HepG2 (cell line): Measurements from ENCODE around the gene MYO9A. TPM values are rescaled to one million over a fixed set of nuclear protein-coding genes. Genes with fewer than 3 reads are reported as not detected.

ENCODE experiments used
- PHF5A ChIP-seq: IDR thresholded peaks from one replicate; pipeline ENCODE4 v1.6.1; 2018; ENCODE audit warnings: low read depth, missing genetic modification reagents; ENCODE audit not compliant: unreplicated experiment
- SRY ChIP-seq: sonication (generic); formaldehyde crosslinking; IDR thresholded peaks from 2 replicates; pipeline ENCODE4 v1.8.0; 2022; ENCODE audit warnings: mild to moderate bottlenecking, missing genetic modification reagents
- SUZ12 ChIP-seq: fragments of 150-350 bp; IDR thresholded peaks from 2 replicates; pipeline ENCODE4 v1.6.1; 2014; ENCODE audit warnings: low read depth, low read length
- TAF1 ChIP-seq: sonication (generic); formaldehyde crosslinking; IDR thresholded peaks from 2 replicates; pipeline ENCODE4 v1.4.0; 2020; ENCODE audit warnings: missing genetic modification reagents
- ZNF629 ChIP-seq: sonication (generic); formaldehyde crosslinking; conservative IDR thresholded peaks from 2 replicates; pipeline ENCODE4 v1.5.0; 2020; ENCODE audit warnings: missing genetic modification reagents
- ZNF790 ChIP-seq: sonication (generic); formaldehyde crosslinking; IDR thresholded peaks from 2 replicates; pipeline ENCODE4 v1.8.0; 2022; ENCODE audit warnings: missing genetic modification reagents, mild to moderate bottlenecking, borderline replicate concordance
- ZNF839 ChIP-seq: sonication (generic); formaldehyde crosslinking; IDR thresholded peaks from 2 replicates; pipeline ENCODE4 v1.4.0; 2020; ENCODE audit warnings: missing genetic modification reagents, mild to moderate bottlenecking, borderline replicate concordance
- polyA plus RNA-seq, 8 experiments: library from polyadenylated mRNA; depleted of rRNA in 3 of 8; stranded (reverse) in 7 of 8; unstranded in 1 of 8; fragments of >200 nt; fragmentation: Illumina TruSeq in 4 of 8; extraction: Trizol in 4 of 8; gene quantifications; 2 replicates each; pipeline versions ENCODE4 v1.2.1 to v1.2.3, GENCODE V29; 2011 to 2016; ENCODE audit warnings: low read depth in 4 of 8, missing spikeins in 1 of 8, mixed read lengths in 1 of 8; ENCODE audit not compliant: insufficient read depth in 1 of 8
- total RNA-seq, 5 experiments: library from RNA; depleted of rRNA; stranded (reverse); fragments of >200 nt; fragmentation: Illumina TruSeq; extraction: Trizol; gene quantifications; 2 replicates each; pipeline ENCODE4 v1.2.3, GENCODE V29; 2016; ENCODE audit warnings: low read depth in 1 of 5
- TF ChIP-seq, protein P1 (sequence below): IDR thresholded peaks from 2 replicates; pipeline ENCODE4 v1.6.1; 2012; ENCODE audit warnings: inconsistent platforms
- TF ChIP-seq, protein P2 (sequence below): sonication (generic); formaldehyde crosslinking; IDR thresholded peaks from 2 replicates; pipeline ENCODE4 v1.4.0; 2020; ENCODE audit warnings: missing genetic modification reagents
- TF ChIP-seq, protein P3 (sequence below): sonication (generic); formaldehyde crosslinking; IDR thresholded peaks from 2 replicates; pipeline ENCODE4 v1.4.0; 2020; ENCODE audit warnings: missing genetic modification reagents
- TF ChIP-seq, protein P4 (sequence below): sonication (generic); formaldehyde crosslinking; IDR thresholded peaks from 2 replicates; pipeline ENCODE4 v1.9.0; 2021; ENCODE audit warnings: mild to moderate bottlenecking, missing genetic modification reagents
- TF ChIP-seq, protein P5 (sequence below): sonication (generic); formaldehyde crosslinking; IDR thresholded peaks from 2 replicates; pipeline ENCODE4 v1.4.0; 2020; ENCODE audit warnings: missing genetic modification reagents

The MYO9A gene
- total and polyA plus RNA-seq, 2 of the 13 experiments (the other 11 are each of a cell fraction or from before 2014, with no cell fraction given): 4.8 to 15.3 TPM

DNA sequence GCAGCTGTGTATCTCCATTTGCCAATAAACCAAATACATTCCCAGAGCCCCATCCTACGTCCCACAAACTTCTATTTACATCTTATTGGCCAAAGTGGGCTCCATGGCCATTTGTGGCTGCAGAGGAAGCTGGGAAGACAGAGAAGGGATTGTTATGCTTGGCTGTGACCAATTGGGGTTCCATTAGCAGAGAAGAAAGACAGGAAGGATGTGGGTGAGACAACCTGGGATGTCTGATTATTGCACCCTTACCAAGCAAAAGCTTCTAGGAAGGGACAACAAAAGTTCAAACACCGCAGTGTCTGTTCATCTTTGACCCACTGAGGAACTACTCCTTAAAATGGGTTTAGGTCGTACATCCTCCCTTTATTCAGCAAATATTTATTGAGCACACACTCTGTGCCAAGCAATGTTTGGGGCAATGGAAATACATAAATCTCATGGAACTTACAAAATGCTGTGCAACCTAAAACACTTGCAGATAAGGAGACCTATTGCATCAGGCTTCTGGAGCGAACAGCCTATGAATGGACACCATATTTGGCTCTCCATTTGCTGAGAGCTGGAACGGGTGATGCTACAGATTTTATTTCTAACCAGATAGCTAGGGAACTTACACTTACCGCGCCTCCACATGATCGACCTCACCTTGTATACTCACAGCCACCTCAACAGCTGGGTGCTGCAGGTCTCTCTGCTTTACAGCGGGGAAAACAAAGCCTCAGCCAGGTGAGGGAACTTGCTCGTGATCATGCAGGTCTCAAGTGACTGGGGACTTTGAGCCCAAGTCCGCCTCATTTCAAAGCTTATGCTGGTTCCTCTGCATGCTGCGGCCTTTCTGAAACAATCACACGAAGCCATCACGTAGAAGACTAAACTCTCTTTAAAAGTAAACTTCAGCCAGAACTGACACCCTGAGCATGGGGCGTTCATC, 329.0 kb downstream of the MYO9A start (continued):
- TF ChIP-seq, protein P1, sequence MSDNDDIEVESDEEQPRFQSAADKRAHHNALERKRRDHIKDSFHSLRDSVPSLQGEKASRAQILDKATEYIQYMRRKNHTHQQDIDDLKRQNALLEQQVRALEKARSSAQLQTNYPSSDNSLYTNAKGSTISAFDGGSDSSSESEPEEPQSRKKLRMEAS: peak; percentile 44; the same call in 1 of the 2 replicates
- TF ChIP-seq ZNF629 (CRISPR knock-in tag): no peak
- TF ChIP-seq SRY: no peak
- no peak for TF ChIP-seq ZNF839 (CRISPR knock-in tag)
- no peak for TF ChIP-seq PHF5A (CRISPR knock-in tag)
- TF ChIP-seq SUZ12: no peak
- TF ChIP-seq, protein P2, sequence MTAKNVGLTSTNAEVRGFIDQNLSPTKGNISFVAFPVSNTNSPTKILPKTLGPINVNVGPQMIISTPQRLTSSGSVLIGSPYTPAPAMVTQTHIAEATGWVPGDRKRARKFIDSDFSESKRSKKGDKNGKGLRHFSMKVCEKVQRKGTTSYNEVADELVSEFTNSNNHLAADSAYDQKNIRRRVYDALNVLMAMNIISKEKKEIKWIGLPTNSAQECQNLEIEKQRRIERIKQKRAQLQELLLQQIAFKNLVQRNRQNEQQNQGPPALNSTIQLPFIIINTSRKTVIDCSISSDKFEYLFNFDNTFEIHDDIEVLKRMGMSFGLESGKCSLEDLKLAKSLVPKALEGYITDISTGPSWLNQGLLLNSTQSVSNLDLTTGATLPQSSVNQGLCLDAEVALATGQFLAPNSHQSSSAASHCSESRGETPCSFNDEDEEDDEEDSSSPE (CRISPR knock-in tag): no peak
- TF ChIP-seq, protein P3, sequence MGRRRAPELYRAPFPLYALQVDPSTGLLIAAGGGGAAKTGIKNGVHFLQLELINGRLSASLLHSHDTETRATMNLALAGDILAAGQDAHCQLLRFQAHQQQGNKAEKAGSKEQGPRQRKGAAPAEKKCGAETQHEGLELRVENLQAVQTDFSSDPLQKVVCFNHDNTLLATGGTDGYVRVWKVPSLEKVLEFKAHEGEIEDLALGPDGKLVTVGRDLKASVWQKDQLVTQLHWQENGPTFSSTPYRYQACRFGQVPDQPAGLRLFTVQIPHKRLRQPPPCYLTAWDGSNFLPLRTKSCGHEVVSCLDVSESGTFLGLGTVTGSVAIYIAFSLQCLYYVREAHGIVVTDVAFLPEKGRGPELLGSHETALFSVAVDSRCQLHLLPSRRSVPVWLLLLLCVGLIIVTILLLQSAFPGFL (CRISPR knock-in tag): no peak
- TF ChIP-seq, protein P4, sequence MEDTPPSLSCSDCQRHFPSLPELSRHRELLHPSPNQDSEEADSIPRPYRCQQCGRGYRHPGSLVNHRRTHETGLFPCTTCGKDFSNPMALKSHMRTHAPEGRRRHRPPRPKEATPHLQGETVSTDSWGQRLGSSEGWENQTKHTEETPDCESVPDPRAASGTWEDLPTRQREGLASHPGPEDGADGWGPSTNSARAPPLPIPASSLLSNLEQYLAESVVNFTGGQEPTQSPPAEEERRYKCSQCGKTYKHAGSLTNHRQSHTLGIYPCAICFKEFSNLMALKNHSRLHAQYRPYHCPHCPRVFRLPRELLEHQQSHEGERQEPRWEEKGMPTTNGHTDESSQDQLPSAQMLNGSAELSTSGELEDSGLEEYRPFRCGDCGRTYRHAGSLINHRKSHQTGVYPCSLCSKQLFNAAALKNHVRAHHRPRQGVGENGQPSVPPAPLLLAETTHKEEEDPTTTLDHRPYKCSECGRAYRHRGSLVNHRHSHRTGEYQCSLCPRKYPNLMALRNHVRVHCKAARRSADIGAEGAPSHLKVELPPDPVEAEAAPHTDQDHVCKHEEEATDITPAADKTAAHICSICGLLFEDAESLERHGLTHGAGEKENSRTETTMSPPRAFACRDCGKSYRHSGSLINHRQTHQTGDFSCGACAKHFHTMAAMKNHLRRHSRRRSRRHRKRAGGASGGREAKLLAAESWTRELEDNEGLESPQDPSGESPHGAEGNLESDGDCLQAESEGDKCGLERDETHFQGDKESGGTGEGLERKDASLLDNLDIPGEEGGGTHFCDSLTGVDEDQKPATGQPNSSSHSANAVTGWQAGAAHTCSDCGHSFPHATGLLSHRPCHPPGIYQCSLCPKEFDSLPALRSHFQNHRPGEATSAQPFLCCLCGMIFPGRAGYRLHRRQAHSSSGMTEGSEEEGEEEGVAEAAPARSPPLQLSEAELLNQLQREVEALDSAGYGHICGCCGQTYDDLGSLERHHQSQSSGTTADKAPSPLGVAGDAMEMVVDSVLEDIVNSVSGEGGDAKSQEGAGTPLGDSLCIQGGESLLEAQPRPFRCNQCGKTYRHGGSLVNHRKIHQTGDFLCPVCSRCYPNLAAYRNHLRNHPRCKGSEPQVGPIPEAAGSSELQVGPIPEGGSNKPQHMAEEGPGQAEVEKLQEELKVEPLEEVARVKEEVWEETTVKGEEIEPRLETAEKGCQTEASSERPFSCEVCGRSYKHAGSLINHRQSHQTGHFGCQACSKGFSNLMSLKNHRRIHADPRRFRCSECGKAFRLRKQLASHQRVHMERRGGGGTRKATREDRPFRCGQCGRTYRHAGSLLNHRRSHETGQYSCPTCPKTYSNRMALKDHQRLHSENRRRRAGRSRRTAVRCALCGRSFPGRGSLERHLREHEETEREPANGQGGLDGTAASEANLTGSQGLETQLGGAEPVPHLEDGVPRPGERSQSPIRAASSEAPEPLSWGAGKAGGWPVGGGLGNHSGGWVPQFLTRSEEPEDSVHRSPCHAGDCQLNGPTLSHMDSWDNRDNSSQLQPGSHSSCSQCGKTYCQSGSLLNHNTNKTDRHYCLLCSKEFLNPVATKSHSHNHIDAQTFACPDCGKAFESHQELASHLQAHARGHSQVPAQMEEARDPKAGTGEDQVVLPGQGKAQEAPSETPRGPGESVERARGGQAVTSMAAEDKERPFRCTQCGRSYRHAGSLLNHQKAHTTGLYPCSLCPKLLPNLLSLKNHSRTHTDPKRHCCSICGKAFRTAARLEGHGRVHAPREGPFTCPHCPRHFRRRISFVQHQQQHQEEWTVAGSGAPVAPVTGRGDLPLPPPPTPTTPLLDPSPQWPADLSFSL: no peak
- no peak for TF ChIP-seq ZNF790 (CRISPR knock-in tag)
- TF ChIP-seq, protein P5, sequence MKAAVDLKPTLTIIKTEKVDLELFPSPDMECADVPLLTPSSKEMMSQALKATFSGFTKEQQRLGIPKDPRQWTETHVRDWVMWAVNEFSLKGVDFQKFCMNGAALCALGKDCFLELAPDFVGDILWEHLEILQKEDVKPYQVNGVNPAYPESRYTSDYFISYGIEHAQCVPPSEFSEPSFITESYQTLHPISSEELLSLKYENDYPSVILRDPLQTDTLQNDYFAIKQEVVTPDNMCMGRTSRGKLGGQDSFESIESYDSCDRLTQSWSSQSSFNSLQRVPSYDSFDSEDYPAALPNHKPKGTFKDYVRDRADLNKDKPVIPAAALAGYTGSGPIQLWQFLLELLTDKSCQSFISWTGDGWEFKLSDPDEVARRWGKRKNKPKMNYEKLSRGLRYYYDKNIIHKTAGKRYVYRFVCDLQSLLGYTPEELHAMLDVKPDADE (CRISPR knock-in tag): no peak
- TF ChIP-seq TAF1 (CRISPR knock-in tag): no peak
